PC-9 (cell line): Measurements from ENCODE around the gene G0S2. TPM values are rescaled to one million over a fixed set of nuclear protein-coding genes. Genes with fewer than 3 reads are reported as not detected.

Experiments used
- BruUV-seq: library from RNA; stranded (reverse); fragments of 400-500 nt; replicated peaks from 2 replicates; lab custom pipeline; 2021; lab: Mats Ljungman, UMichigan
- CTCF ChIA-PET: fragments of 300-600 bp; sonication (Branson Sonifier 250); formaldehyde crosslinking; loops from one replicate; lab custom pipeline; 2022; ENCODE audit warnings: antibody characterized with exemption; lab: Charles Lee
- POLR2A ChIA-PET: fragments of 300-600 bp; sonication (Branson Sonifier 250); formaldehyde crosslinking; loops from one replicate; lab custom pipeline; 2022; ENCODE audit warnings: antibody characterized with exemption; ENCODE audit not compliant: unreplicated experiment; lab: Charles Lee
- DNase-seq, 2 experiments: peaks; one replicate each; pipeline versions ENCODE4 v3.0.0 to v3.0.0-alpha.2; 2015 to 2022; ENCODE audit warnings: mixed read lengths in 1 of 2
- H2AFZ ChIP-seq: fragments of 200-600 bp; sonication (generic); 2 replicates; pipeline ENCODE4 v1.8.1; 2017; ENCODE audit warnings: antibody characterized with exemption
- H3F3A ChIP-seq: fragments of 200-600 bp; sonication (generic); 2 replicates; pipeline ENCODE4 v1.8.1; 2017; ENCODE audit warnings: antibody characterized with exemption, mild to moderate bottlenecking, low read depth; ENCODE audit not compliant: insufficient read depth
- H3K27ac ChIP-seq: fragments of 200-600 bp; sonication (generic); 2 replicates; pipeline ENCODE4 v1.6.1; 2016; ENCODE audit warnings: mixed run types
- H3K27me3 ChIP-seq: fragments of 200-600 bp; sonication (generic); 2 replicates; pipeline ENCODE4 v1.6.1; 2016; ENCODE audit warnings: low read depth, mixed run types; ENCODE audit not compliant: insufficient read depth
- H3K36me3 ChIP-seq: fragments of 200-600 bp; sonication (generic); 2 replicates; pipeline ENCODE4 v1.6.1; 2016; ENCODE audit warnings: low read depth, mixed run types
- H3K4me1 ChIP-seq: fragments of 200-600 bp; sonication (generic); replicated peaks from 2 replicates; pipeline ENCODE4 v1.6.1; 2016; ENCODE audit warnings: mixed run types; ENCODE audit not compliant: insufficient read depth
- H3K4me2 ChIP-seq: fragments of 200-600 bp; sonication (generic); 2 replicates; pipeline ENCODE4 v1.6.1; 2017; ENCODE audit warnings: mixed run types
- H3K4me3 ChIP-seq: fragments of 200-600 bp; sonication (generic); 2 replicates; pipeline ENCODE4 v1.6.1; 2016; ENCODE audit warnings: mixed run types
- H3K79me2 ChIP-seq: fragments of 200-600 bp; sonication (generic); 2 replicates; pipeline ENCODE4 v1.6.1; 2017; ENCODE audit warnings: low read depth, mixed run types
- H3K9me2 ChIP-seq: fragments of 200-600 bp; sonication (generic); 2 replicates; pipeline ENCODE4 v1.8.1; 2017; ENCODE audit warnings: mild to moderate bottlenecking; ENCODE audit not compliant: insufficient read depth
- H3K9me3 ChIP-seq: fragments of 200-600 bp; sonication (generic); 2 replicates; pipeline ENCODE4 v1.8.1; 2016; ENCODE audit warnings: low read depth; ENCODE audit not compliant: insufficient read depth
- H4K20me1 ChIP-seq: fragments of 200-600 bp; sonication (generic); 2 replicates; pipeline ENCODE4 v1.8.1; 2017; ENCODE audit not compliant: insufficient read depth
- EZH2 ChIP-seq: fragments of 200-600 bp; sonication (generic); IDR thresholded peaks from 2 replicates; pipeline ENCODE4 v1.8.0; 2017; ENCODE audit warnings: antibody characterized with exemption, low read depth
- intact Hi-C: fragments of 100-400 bp; cut with micrococcal nuclease; formaldehyde crosslinking; loops from one replicate; pipeline ENCODE4 v1.10.0; 2022; ENCODE audit not compliant: unreplicated experiment
- total RNA-seq: library from RNA; stranded (reverse); gene quantifications from 2 replicates; pipeline ENCODE4 v1.2.3, GENCODE V29; 2021
- TF ChIP-seq, protein P1 (sequence below): fragments of 200-600 bp; sonication (generic); conservative IDR thresholded peaks from 2 replicates; pipeline ENCODE4 v1.6.1; 2017; ENCODE audit warnings: mixed run types, antibody characterized with exemption, mild to moderate bottlenecking, moderate library complexity

Gene G0S2
- total RNA-seq, 1 experiment from 2014 or later, result 2.4 TPM

DNA sequence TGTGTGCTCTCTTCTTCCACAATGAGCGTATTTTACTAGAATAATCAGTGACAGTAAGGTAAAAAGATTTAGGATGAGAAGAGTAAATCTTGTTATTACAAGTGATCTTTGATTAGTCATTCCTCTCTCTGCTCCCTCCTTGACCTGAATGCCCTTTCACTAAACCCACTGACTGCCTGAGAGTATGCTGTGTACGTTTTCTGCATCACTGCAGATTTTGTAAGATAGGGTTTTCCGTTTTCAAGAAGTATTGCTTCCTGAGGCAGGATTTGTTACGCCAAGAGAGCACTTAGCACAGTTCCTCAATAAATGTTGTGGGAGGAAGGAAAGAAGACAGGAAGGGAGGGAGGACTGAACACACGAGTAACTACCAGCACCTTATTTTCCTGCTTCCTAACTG lies 15.3 kb upstream of the G0S2 start:
- intact Hi-C loops, result loop anchor here (10.0 kb wide), 3 partner anchors 235 to 295 kb away; no protein-coding TSS in a partner anchor
- Histone ChIP-seq H3K27ac (peak overlapping the region; percentile 47), H4K20me1 (no peaks in the 10 kb centered on the region), H3K4me3 (no peak overlapping the region), H3K9me3 (no peaks in the 10 kb centered on the region), H3K27me3 (no peaks in the 10 kb centered on the region), H3F3A (peaks cover 20% of the 10 kb centered on the region), H3K9me2 (no peaks in the 10 kb centered on the region), H3K4me1 (peaks cover 49% of the 10 kb centered on the region), H2AFZ (peak overlapping the region; percentile 12; the same call in 1 of the 2 replicates), H3K36me3 (no peaks in the 10 kb centered on the region), H3K4me2 (peak overlapping the region; percentile 35), H3K79me2 (no peaks in the 10 kb centered on the region)
- no TSS peak for BruUV-seq
- ChIA-PET CTCF (no interaction called here), POLR2A (no interaction called here)
- TF ChIP-seq, protein P1, sequence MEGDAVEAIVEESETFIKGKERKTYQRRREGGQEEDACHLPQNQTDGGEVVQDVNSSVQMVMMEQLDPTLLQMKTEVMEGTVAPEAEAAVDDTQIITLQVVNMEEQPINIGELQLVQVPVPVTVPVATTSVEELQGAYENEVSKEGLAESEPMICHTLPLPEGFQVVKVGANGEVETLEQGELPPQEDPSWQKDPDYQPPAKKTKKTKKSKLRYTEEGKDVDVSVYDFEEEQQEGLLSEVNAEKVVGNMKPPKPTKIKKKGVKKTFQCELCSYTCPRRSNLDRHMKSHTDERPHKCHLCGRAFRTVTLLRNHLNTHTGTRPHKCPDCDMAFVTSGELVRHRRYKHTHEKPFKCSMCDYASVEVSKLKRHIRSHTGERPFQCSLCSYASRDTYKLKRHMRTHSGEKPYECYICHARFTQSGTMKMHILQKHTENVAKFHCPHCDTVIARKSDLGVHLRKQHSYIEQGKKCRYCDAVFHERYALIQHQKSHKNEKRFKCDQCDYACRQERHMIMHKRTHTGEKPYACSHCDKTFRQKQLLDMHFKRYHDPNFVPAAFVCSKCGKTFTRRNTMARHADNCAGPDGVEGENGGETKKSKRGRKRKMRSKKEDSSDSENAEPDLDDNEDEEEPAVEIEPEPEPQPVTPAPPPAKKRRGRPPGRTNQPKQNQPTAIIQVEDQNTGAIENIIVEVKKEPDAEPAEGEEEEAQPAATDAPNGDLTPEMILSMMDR, result no peak
- no peak for TF ChIP-seq EZH2
- no peak for DNase-seq

DNA sequence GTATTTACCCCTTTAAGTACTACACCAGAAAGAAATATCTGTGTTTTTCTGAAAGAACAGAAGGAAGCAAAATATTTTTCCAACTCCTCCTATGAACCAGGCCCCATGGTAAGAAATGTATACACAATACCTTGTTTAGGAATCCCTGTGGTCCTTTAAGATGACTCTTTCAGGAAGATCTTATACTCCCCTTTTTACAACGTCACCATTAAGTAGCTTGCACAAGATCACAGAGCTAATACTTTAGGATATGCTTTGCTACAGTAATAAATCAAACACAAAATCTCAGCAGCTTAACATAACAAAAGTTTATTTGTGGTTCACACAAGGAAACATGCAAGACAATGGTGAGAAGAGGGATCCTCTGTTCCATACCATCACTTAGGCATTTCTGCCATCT lies 14.1 kb upstream of the G0S2 start:
- H4K20me1 ChIP-seq, result no peaks in the 10 kb centered on the region
- BruUV-seq, result no TSS peak
- no peaks in the 10 kb centered on the region for H3K79me2 ChIP-seq
- ChIA-PET CTCF (no interaction called here), POLR2A (interaction anchor here (0.6 kb wide), 1 partner anchor 144 kb away, joined by 5 read pairs; no protein-coding TSS in a partner anchor)
- H3K27ac ChIP-seq, result no peak overlapping the region
- no peaks in the 10 kb centered on the region for H3K27me3 ChIP-seq
- H3K4me1 ChIP-seq, result peaks cover 37% of the 10 kb centered on the region
- H3K9me2 ChIP-seq, result no peaks in the 10 kb centered on the region; the same call in 1 of the 2 replicates
- no peak overlapping the region for H3K4me3 ChIP-seq
- no peaks in the 10 kb centered on the region for H3K36me3 ChIP-seq
- no peak overlapping the region for H3K4me2 ChIP-seq
- H3K9me3 ChIP-seq, result no peaks in the 10 kb centered on the region
- H2AFZ ChIP-seq, result no peak overlapping the region
- no peak for TF ChIP-seq EZH2
- TF ChIP-seq, protein P1, result no peak
- DNase-seq, result no peak
- H3F3A ChIP-seq, result peaks cover 8% of the 10 kb centered on the region
- intact Hi-C loops, result no loop called here

DNA sequence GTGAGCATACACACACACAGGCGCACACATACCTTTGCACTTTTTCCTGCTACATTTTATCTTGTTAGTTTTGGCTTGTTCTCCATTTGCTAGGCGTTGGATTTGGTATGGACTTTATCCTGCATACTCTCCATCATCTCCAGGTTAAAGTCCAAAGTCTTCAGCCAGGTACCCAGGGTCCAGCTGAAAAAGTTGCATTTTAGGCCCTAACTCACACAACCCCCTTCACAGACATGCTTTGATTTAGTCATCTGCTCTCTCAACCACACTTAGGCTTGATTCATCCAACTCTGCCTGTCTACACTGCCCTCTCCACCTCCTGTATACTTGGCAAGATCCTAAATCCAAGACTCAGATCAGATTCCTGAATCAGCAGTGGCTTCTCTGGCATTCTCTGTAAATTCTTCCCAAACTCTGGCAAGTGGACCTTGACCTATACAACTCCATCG lies 12.3 kb upstream of the G0S2 start:
- no peaks in the 10 kb centered on the region; the same call in 1 of the 2 replicates for H3K9me2 ChIP-seq
- no peak overlapping the region for H3K4me3 ChIP-seq
- POLR2A ChIA-PET, result no interaction called here
- TF ChIP-seq EZH2, result no peak
- TF ChIP-seq, protein P1, result no peak
- H3F3A ChIP-seq, result no peaks in the 10 kb centered on the region; the same call in 1 of the 2 replicates
- CTCF ChIA-PET, result no interaction called here
- H3K4me2 ChIP-seq, result no peak overlapping the region
- peaks cover 25% of the 10 kb centered on the region for H3K4me1 ChIP-seq
- no peaks in the 10 kb centered on the region for H4K20me1 ChIP-seq
- H3K79me2 ChIP-seq, result no peaks in the 10 kb centered on the region
- H3K27ac ChIP-seq, result no peak overlapping the region
- no peaks in the 10 kb centered on the region for H3K9me3 ChIP-seq
- H3K36me3 ChIP-seq, result no peaks in the 10 kb centered on the region
- DNase-seq, result no peak
- no TSS peak for BruUV-seq
- H3K27me3 ChIP-seq, result no peaks in the 10 kb centered on the region
- H2AFZ ChIP-seq, result no peak overlapping the region
- intact Hi-C loops, result no loop called here
